Spinal cord (tissue), 10 donors: ENCODE results near the gene SP6. TPM values are rescaled to one million over a fixed set of nuclear protein-coding genes. Genes with fewer than 3 reads are reported as not detected.

ENCODE experiments used
- DNase-seq, 6 donors: peaks; one replicate each; pipeline versions ENCODE4 v3.0.0 to v3.0.0-alpha.2; 2013 to 2015; ENCODE audit warnings: low spot score in 6 of 6, low read depth in 4 of 6
- H3K27ac ChIP-seq: one replicate; pipeline ENCODE4 v1.5.1; 2013; ENCODE audit warnings: low read depth, low read length, control low read depth
- H3K27me3 ChIP-seq: one replicate; pipeline ENCODE4 v1.6.1; 2013; ENCODE audit warnings: low read length; ENCODE audit not compliant: control insufficient read depth, insufficient read depth
- H3K36me3 ChIP-seq: one replicate; pipeline ENCODE4 v1.6.1; 2013; ENCODE audit warnings: low read length; ENCODE audit not compliant: control insufficient read depth, insufficient read depth
- H3K4me1 ChIP-seq: one replicate; pipeline ENCODE4 v1.6.1; 2013; ENCODE audit warnings: low read length; ENCODE audit not compliant: control insufficient read depth, insufficient read depth
- H3K4me3 ChIP-seq: one replicate; pipeline ENCODE4 v1.5.1; 2013; ENCODE audit warnings: low read depth, low read length, control low read depth
- H3K9me3 ChIP-seq: one replicate; pipeline ENCODE4 v1.6.1; 2013; ENCODE audit warnings: low read length; ENCODE audit not compliant: control insufficient read depth, insufficient read depth
- WGBS: methylation state at CpG from one replicate; pipeline ENCODE4 v1.1.5; 2013; ENCODE audit warnings: missing lambda C conversion rate; ENCODE audit not compliant: insufficient coverage; 5-methylcytosine and 5-hydroxymethylcytosine counted together
- long read RNA-seq, 4 donors: transcript quantifications; one replicate each; lab custom pipeline, GENCODE V29; 2026
- polyA plus RNA-seq, 2 donors: library from polyadenylated mRNA; unstranded; fragments of 120-200 nt; gene quantifications; one replicate each; pipeline ENCODE4 v1.2.1, GENCODE V29; 2013; ENCODE audit not compliant: insufficient read length in 2 of 2
- total RNA-seq, 2 donors: library from RNA; depleted of rRNA in 1 of 2; stranded (reverse); fragments of 120-200 nt in 1 of 2; fragments of >200 nt in 1 of 2; gene quantifications; one replicate each; pipeline versions ENCODE4 v1.2.3 to v1.2.4, GENCODE V29; 2013 to 2014
- donor health status: healthy.

The SP6 gene
- total RNA-seq = under 1 TPM; 0.22 to 0.30 TPM
- under 1 TPM; 0.51 to 0.92 TPM for polyA plus RNA-seq
- long read RNA-seq, donor 1 = 0 reads
- long read RNA-seq, donor 2 = 0 reads
- long read RNA-seq, donor 3 = 0 reads
- long read RNA-seq, donor 4, partial matches to known transcripts = 0 of 4 reads
- long read RNA-seq, donor 4, other reads (novel, unspliced or antisense) = 0 of 4 reads

DNA sequence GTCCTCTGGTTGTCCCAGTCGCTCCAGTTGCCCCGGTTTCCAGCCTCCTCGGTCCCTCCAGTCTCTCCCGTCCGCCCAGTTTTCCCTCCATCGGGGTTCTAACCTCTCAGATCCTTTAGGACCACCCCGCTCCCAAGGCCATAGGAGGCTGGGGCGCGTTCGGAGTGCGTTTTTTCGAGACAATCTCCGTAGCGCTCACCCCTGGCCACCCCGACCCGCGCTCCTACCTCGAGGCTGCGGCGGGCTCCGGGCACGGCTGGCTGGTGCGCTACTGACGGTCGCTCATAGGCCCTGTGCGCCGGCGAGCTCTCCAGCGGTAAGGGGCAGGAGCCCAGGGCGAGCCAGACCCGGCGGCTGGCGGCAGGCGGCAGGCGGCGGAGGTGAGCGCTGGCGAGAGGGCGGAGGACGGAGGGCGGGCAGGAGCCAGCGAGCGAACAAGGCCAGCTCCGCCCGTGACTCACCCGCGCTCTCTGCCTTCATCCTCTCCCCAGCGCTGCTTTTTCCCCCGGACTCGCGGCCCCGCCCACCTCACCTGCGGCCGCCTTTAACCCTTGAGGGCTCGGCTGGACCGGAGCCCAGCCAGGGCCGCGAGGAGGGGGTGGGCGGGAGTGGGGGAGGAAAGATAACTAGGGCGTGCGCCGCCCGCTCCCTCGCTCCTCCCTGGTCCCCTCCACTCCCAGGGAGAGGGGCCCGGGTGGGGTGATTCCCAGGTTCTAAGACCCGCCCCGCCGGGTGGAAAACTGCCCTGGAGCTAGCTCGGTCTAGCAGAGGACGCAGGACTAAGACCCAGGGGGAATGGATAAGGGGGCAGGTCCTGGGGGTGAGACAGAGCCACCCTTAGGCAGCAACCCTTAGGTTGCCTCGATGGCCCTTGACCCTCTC, at the start of gene SP6:
SP6 (minus strand) TSS at position 472 of the 882 bp plus-strand sequence. CDS start 2,734 bp downstream, outside the sequence.
- Histone ChIP-seq H3K4me3 (no peak within 1 kb of the TSS), H3K9me3 (no peaks in the 10 kb centered on the region), H3K27me3 (peaks cover 99% of the 10 kb centered on the region), H3K36me3 (peaks cover 3% of the 10 kb centered on the region), H3K27ac (no peak within 1 kb of the TSS), H3K4me1 (peaks cover 35% of the 10 kb centered on the region)
- WGBS = 1% methylated on average over 57 of the region's 71 CpGs
- peak in 2 of 6 donors; percentile 25 to 55 for DNase-seq

DNA sequence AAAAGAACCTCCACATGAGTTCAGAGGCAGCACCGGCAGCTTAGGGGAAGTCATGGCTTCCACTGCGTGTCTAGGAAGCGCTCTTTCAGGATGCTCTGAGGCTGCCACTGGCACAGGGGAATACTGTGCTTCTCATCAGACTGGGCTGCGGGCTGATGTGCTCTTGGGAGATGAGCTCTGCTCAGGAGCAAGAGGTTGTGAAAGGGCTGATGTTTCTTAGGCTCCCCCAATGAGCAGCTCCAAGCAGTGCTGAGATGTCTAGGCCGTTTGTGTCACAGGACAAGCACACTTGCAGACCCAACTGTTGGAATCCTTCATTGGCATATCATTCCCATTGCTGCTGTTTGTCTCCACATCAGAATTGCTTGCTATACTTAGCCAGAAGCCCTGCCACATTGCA, 48.7 kb upstream of the SP6 start:
- DNase-seq = no peak
- WGBS = 83% methylated on average over 5 of the region's 5 CpGs
- Histone ChIP-seq H3K9me3 (no peaks in the 10 kb centered on the region), H3K4me3 (no peak overlapping the region), H3K4me1 (peaks cover 11% of the 10 kb centered on the region), H3K27me3 (no peaks in the 10 kb centered on the region), H3K27ac (peak overlapping the region; percentile 4), H3K36me3 (peaks cover 7% of the 10 kb centered on the region)

DNA sequence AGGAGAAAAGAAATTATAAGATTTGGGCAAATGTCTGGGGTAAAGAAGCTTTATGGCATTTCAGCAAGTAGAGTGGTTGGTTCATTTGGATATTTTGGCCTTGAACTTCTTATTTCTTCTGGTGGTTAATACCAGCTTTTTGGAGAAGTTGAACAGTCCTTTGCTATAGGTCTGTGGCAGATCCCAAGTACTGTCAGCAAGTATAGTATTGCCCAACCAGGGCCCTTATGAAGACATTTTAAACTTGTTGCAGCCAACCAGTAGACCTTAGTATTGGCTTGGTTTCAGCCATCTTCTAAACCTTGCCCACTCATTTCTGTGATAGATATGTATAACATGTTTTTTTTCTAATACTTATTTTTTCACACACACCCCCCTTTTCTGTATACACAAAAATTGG, 47.3 kb upstream of the SP6 start:
- H3K4me1 ChIP-seq = peaks cover 4% of the 10 kb centered on the region
- no peaks in the 10 kb centered on the region for H3K27me3 ChIP-seq

GRCh38 chr17:47897561-47897960, 46.6 kb upstream of the SP6 start:
- peak overlapping the region; percentile 96 for H3K27ac ChIP-seq
- 71% methylated on average over 3 of the region's 5 CpGs for WGBS
- H3K27me3 ChIP-seq = no peaks in the 10 kb centered on the region
- DNase-seq = no peak
- peaks cover 7% of the 10 kb centered on the region for H3K36me3 ChIP-seq
- H3K9me3 ChIP-seq = no peaks in the 10 kb centered on the region
- peaks cover 4% of the 10 kb centered on the region for H3K4me1 ChIP-seq
- peak overlapping the region; percentile 84 for H3K4me3 ChIP-seq

More for the DNA sequence above, 47.3 kb upstream of the SP6 start:
- Histone ChIP-seq H3K9me3 (no peaks in the 10 kb centered on the region), H3K4me3 (no peak overlapping the region), H3K27ac (no peak overlapping the region), H3K36me3 (peaks cover 7% of the 10 kb centered on the region)
- DNase-seq = no peak

- peak in 1 of 6 donors; percentile 47 for DNase-seq
- Histone ChIP-seq H3K9me3 (no peaks in the 10 kb centered on the region), H3K27ac (peak overlapping the region; percentile 96), H3K4me3 (peak overlapping the region; percentile 84), H3K4me1 (peaks cover 4% of the 10 kb centered on the region), H3K36me3 (peaks cover 7% of the 10 kb centered on the region), H3K27me3 (no peaks in the 10 kb centered on the region)
- WGBS = 5% methylated on average over 18 of the region's 22 CpGs
Observed at GRCh38 chr17:47896672-47897490, 45.9 kb upstream of the SP6 start.

DNA sequence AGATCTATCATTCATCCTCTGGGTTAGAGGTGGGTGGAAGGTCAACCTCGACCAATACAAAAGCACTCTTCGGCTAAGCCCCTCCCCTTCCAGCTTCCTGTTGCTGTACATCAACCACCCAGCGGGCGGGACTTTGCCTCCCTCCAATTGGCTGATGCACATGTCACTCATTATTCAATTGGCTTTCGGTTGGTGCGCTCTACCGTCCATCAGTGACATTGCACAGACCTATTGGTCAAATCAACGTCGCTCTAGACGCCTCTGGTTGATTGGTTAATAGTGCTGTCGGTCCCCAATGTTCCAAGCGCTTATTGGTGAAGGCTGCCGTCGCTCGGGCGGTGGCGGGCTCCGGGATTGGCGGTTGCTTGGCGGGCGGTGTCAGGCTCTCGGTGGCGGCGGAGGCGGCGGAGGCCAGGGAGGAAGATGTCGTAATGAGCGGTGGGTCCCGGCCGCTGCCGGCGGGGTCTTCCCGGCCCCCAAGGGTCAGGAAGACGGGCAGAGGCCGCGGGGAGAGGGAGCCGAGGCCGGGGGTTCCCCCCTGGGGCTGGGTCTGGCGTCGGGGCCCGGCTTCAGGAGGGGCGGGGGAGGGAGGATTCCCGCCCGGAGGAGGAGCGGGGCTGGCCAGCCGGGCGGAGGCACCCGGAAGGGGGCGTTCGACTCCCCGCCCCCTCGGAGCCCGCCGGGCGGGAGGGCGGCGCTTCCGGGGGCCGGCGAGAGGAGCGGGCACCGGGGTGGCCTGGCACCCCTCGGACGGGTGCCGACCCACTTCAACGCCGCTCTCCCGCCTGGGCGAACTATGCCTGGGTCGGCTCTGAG, 45.1 kb upstream of the SP6 start, which contains the start of gene SP2:
SP2 (plus strand) TSS at position 381 of the 816 bp plus-strand sequence; CDS start at position 432, 51 bp downstream.
- H3K9me3 ChIP-seq = no peaks in the 10 kb centered on the region
- peaks cover 4% of the 10 kb centered on the region for H3K36me3 ChIP-seq
- no peaks in the 10 kb centered on the region for H3K27me3 ChIP-seq
- H3K27ac ChIP-seq = peak within 1 kb of the TSS; percentile 96
- peaks cover 4% of the 10 kb centered on the region for H3K4me1 ChIP-seq
- peak within 1 kb of the TSS; percentile 84 for H3K4me3 ChIP-seq
- peak; percentile 100 for DNase-seq
- WGBS = under 1% methylated on average over 69 of the region's 70 CpGs

DNA sequence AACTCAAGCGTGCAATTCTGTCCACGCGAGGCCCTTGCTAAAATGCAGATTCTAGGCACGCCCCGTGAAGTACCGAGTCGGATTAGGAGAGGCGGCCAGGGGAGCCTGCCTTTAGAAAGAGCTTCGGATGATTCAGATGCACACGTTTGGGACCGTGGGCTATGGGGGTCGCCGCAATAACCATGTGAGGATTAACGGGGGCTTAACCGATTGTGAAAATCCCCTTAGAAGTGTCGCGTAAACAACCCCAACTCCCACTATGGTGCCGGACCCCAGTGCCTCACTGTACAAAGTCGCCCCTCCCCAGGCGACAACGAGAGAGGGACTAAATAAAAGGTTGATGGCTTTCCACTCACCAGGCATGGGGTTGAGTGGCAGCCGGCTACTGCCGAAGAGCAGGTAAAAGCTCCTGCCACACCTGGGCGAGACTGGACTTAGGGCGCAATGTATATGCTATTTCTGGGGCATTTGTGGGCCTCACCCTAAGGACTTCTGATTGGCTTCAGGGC, 44.4 kb upstream of the SP6 start:
- Histone ChIP-seq H3K4me1 (peaks cover 4% of the 10 kb centered on the region), H3K27me3 (no peaks in the 10 kb centered on the region), H3K27ac (peak overlapping the region; percentile 74), H3K36me3 (peaks cover 4% of the 10 kb centered on the region), H3K9me3 (no peaks in the 10 kb centered on the region), H3K4me3 (peak overlapping the region; percentile 75)
- no peak for DNase-seq
- WGBS = 0% methylated on average over 21 of the region's 25 CpGs

DNA sequence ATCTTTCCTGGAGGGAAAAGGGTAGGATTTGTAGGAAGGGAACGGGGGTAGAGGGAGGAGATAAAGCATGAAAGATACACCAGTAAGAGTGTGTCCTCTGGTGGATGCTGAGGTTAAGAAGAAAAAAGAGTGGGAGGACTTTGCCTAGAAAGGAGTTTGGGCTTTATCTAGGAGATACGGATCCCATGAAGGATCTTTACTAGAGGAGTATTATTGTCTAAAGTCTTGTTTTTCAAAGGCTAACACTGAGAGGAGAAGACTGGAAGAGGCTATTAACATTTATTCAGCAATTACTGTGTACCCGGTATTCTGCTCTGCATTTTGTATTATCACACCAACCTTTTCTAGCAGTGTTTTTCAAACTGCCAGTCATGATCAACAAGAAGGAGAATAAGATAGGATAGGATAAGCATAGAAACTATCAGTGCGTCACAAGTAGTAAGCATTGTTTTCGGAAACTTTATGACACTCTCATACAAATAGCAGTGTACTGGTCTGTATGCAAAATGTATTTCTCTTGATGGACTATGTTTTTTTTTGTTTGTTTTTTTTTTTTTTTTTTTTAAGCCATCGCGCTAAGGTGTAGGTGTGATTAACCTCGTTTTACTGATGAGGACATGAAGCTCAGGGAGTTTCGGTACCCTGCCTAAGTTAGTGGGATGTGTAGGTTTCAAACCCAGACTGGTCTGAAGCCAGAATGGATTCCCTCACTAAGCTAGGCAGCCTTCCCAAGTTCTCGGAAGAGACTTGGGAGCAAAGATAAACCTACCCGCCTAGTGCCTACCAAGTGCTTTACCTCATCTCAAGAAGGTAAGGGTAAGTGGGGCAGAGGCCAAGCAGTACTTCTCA, 43.8 kb upstream of the SP6 start:
- Histone ChIP-seq H3K27ac (peak overlapping the region; percentile 74), H3K4me3 (peak overlapping the region; percentile 75), H3K36me3 (peaks cover 2% of the 10 kb centered on the region), H3K27me3 (no peaks in the 10 kb centered on the region), H3K9me3 (no peaks in the 10 kb centered on the region), H3K4me1 (peaks cover 5% of the 10 kb centered on the region)
- WGBS = 24% methylated on average over 6 of the region's 11 CpGs
- no peak for DNase-seq
